Osteocyte (in vitro differentiated cells): ENCODE data around the gene MIA. TPM values are rescaled to one million over a fixed set of nuclear protein-coding genes. Genes with fewer than 3 reads are reported as not detected.
A peak's percentile ranks its signal among the peaks of the same experiment; 100 is the strongest.
"Not testable (repeated sequence)": the region's sequence is repeated elsewhere in the genome, so short reads cannot be mapped to it uniquely, and the experiment has no call there.

ENCODE experiments used
- DNase-seq: peaks from one replicate; pipeline ENCODE4 v3.0.0; 2021; ENCODE audit warnings: mixed read lengths; ENCODE audit not compliant: unreplicated experiment; ENCODE audit errors: extremely low spot score
- H3K27ac Mint-ChIP-seq: one replicate; pipeline ENCODE4 v1.8.0; 2021; ENCODE audit warnings: mild to moderate bottlenecking, mixed read lengths; ENCODE audit not compliant: unreplicated experiment
- H3K27me3 Mint-ChIP-seq: one replicate; pipeline ENCODE4 v1.8.0; 2021; ENCODE audit warnings: mixed read lengths; ENCODE audit not compliant: unreplicated experiment
- H3K36me3 Mint-ChIP-seq: one replicate; pipeline ENCODE4 v1.8.0; 2021; ENCODE audit warnings: mixed read lengths; ENCODE audit not compliant: unreplicated experiment
- H3K4me1 Mint-ChIP-seq: one replicate; pipeline ENCODE4 v1.8.0; 2021; ENCODE audit warnings: mixed read lengths; ENCODE audit not compliant: unreplicated experiment
- H3K4me3 Mint-ChIP-seq: one replicate; pipeline ENCODE4 v1.8.0; 2021; ENCODE audit warnings: mild to moderate bottlenecking, moderate library complexity, mixed read lengths; ENCODE audit not compliant: unreplicated experiment
- H3K9me3 Mint-ChIP-seq: one replicate; pipeline ENCODE4 v1.8.0; 2021; ENCODE audit warnings: mixed read lengths; ENCODE audit not compliant: unreplicated experiment
- long read RNA-seq: library from polyadenylated mRNA; unstranded; transcript quantifications from one replicate; pipeline ENCODE4 v2.0.0, GENCODE V29; 2021
- total RNA-seq: library from RNA; stranded (reverse); gene quantifications from 2 replicates; pipeline ENCODE4 v1.2.1, GENCODE V29; 2021
- TF ChIP-seq, protein P1 (sequence below): fragments of 200-600 bp; sonication (generic); IDR thresholded peaks from 2 replicates; pipeline ENCODE4 v1.5.0; 2021; ENCODE audit warnings: antibody characterized with exemption, mild to moderate bottlenecking, moderate library complexity

The MIA gene
- total RNA-seq: 2.0 TPM in 1 of 2 replicates, not detected in the other
- long read RNA-seq: 0 reads

DNA sequence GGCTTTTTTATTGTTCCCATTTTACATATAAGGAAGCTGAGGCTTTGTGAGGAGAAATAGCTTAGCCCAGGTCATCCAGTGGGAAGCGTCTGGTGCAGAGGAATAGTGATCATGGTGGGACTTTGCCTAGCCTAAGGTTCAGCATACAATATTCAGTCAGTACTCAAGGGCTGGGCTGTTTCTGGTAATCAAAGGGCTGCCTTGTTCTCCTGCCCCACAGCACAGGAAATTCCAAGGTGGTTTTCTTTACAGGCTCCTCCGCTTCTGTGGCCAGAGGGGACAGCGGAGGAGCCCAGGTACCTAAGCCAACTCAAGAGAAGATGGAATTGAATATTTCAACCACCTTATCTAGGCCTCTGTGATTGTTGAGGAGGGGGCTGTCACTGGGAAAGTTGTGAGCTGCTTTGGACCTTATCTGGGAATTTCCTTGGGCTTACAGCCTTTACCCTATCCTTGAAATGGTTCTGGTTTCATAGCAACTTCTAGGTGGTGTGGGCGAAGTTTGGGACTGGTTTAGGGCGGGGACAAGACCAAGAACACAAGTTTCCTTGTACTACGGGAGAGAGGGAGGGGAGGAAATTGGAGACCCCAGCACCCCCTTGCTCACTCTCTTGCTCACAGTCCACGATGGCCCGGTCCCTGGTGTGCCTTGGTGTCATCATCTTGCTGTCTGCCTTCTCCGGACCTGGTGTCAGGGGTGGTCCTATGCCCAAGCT is at the start of gene MIA:
Gene MIA, plus strand, starts transcription at position 606 of the 716 bp plus-strand sequence. Its CDS starts 22 bp downstream, at position 628.
- TF ChIP-seq, protein P1, sequence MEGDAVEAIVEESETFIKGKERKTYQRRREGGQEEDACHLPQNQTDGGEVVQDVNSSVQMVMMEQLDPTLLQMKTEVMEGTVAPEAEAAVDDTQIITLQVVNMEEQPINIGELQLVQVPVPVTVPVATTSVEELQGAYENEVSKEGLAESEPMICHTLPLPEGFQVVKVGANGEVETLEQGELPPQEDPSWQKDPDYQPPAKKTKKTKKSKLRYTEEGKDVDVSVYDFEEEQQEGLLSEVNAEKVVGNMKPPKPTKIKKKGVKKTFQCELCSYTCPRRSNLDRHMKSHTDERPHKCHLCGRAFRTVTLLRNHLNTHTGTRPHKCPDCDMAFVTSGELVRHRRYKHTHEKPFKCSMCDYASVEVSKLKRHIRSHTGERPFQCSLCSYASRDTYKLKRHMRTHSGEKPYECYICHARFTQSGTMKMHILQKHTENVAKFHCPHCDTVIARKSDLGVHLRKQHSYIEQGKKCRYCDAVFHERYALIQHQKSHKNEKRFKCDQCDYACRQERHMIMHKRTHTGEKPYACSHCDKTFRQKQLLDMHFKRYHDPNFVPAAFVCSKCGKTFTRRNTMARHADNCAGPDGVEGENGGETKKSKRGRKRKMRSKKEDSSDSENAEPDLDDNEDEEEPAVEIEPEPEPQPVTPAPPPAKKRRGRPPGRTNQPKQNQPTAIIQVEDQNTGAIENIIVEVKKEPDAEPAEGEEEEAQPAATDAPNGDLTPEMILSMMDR: no peak
- DNase-seq: no peak
- H3K4me3 Mint-ChIP-seq: peak within 1 kb of the TSS; percentile 54
- no peaks in the 10 kb centered on the region for H3K27me3 Mint-ChIP-seq
- H3K36me3 Mint-ChIP-seq: peaks cover 8% of the 10 kb centered on the region
- peaks cover 24% of the 10 kb centered on the region for H3K4me1 Mint-ChIP-seq
- no peak within 1 kb of the TSS for H3K27ac Mint-ChIP-seq
- H3K9me3 Mint-ChIP-seq: no peaks in the 10 kb centered on the region

DNA sequence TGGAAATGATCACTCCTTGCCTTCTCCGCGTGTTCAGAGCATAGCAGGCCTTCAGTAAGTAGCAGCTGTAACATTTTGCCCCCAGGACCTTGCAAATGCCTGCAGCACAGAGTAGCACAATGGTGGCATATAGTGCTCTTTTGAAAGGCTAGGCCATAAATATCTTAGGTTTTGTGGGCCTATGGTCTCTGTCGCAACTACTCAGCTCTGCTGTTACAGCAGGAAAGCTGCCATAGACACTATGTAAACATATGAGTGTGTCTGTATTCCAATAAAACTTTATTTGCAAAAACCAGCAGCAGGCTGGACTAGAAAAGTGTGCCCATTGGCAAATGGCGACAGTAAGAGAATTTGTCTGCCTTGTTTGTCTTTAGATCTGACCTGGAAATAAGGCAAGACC is 49.0 kb upstream of the MIA start:
- H3K4me3 Mint-ChIP-seq: no peak overlapping the region
- H3K9me3 Mint-ChIP-seq: no peaks in the 10 kb centered on the region
- H3K36me3 Mint-ChIP-seq: peaks cover 31% of the 10 kb centered on the region
- no peaks in the 10 kb centered on the region for H3K27me3 Mint-ChIP-seq
- no peak for DNase-seq
- H3K27ac Mint-ChIP-seq: no peak overlapping the region
- TF ChIP-seq, protein P1: no peak
- H3K4me1 Mint-ChIP-seq: peaks cover 6% of the 10 kb centered on the region

DNA sequence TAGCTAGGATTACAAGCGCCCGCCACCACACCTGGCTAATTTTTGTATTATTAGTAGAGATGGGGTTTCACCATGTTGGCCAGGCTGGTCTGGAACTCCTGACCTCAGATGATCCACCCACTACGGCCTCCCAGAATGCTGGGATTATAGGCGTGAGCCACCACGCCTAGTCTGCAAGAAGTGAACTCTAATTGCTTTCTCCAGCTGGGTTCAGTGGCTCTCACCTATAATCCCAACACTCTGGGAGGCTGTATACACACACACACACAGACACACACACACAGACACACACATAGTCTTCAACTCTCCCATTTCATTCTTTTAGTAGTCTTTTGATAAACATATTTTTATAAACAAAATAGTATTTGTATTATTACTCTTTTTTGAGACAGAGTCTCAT is 45.3 kb upstream of the MIA start:
- not testable (repeated sequence) for DNase-seq, H3K4me3 Mint-ChIP-seq, H3K4me1 Mint-ChIP-seq, H3K27me3 Mint-ChIP-seq, H3K9me3 Mint-ChIP-seq, H3K27ac Mint-ChIP-seq
- H3K36me3 Mint-ChIP-seq: peaks cover 43% of the 10 kb centered on the region

DNA sequence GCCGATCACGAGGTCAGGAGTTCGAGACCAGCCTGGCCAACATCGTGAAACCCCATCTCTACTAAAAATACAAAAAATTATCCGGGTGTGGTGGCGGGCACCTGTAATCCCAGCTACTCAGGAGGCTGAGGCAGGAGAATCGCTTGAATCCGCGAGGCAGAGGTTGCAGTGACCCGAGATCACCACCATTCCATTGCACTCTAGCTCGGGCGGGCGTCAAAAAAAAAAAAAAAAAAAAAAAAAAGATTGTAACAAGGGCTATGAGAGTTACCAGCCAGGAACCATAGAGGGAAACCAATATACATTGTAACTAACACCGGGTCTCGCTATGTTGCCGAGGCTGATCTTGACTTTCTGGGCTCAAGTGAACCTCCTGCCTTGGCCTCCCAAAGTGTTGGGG is 43.0 kb upstream of the MIA start:
- H3K9me3 Mint-ChIP-seq, H3K4me1 Mint-ChIP-seq, H3K4me3 Mint-ChIP-seq, H3K27ac Mint-ChIP-seq, DNase-seq, H3K27me3 Mint-ChIP-seq: not testable (repeated sequence)
- peaks cover 46% of the 10 kb centered on the region for H3K36me3 Mint-ChIP-seq

DNA sequence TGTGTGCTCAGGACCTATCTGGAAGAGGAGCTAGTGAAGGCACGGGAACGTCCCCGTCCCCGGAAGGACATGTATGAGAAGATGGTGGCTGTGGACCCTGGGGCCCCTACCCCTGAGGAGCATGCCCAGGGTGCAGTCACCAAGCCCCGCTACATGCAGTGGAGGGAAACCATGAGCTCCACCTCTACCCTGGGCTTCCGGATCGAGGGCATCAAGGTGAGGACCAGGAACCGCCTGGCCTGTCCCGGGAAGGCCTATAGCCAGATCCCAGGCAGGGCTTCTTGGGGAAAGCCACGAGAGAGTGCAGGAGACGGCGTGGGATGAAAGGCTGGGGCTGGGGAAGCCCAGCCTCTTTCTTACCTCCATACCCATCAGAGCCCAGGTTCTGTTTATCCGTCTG is 42.2 kb upstream of the MIA start:
- DNase-seq: no peak
- no peak overlapping the region for H3K4me3 Mint-ChIP-seq
- H3K9me3 Mint-ChIP-seq: no peaks in the 10 kb centered on the region
- TF ChIP-seq, protein P1: no peak
- H3K4me1 Mint-ChIP-seq: no peaks in the 10 kb centered on the region
- H3K27me3 Mint-ChIP-seq: no peaks in the 10 kb centered on the region
- H3K27ac Mint-ChIP-seq: no peak overlapping the region
- peaks cover 45% of the 10 kb centered on the region for H3K36me3 Mint-ChIP-seq

DNA sequence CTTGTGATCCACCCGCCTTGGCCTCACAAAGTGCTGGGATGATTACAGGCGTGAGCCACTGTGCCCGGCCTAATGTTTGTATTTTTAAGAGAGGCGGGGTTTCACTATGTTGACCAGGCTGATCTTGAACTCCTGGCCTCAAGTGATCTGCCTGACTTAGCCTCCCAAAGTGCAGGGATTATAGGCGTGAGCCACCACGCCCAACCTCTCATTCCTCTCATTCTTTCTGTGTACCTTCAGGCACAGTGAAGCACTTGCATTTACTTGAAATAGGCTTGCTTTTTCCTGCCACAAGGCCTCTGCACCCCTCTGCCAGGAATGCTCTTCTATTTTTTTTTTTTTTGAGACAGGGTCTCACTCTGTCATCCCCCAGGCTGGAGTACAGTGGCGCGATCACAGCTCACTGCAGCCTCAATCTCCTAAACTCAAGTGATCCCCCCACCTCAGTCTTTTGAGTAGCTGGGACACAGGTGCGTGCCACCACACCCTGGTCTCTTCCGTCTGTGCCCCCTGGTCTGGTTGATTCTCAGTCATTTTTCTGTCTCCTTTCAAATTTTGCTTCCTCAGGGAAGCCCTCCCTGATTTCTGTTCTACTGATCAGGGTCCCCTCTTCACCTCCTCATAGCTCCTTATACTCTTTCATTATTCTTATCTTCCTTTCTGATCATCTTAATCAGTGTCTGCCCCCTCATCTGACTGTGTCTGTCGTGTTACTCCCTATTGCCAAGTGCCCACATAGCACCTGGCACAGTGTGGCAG is 40.1 kb upstream of the MIA start:
- TF ChIP-seq, protein P1: no peak
- H3K27me3 Mint-ChIP-seq: no peaks in the 10 kb centered on the region
- peaks cover 47% of the 10 kb centered on the region for H3K36me3 Mint-ChIP-seq
- no peak for DNase-seq
- H3K27ac Mint-ChIP-seq: no peak overlapping the region
- no peaks in the 10 kb centered on the region for H3K4me1 Mint-ChIP-seq
- no peak overlapping the region for H3K4me3 Mint-ChIP-seq
- H3K9me3 Mint-ChIP-seq: no peaks in the 10 kb centered on the region
